ENCODE data around the gene MMAB. TPM values are rescaled to one million over a fixed set of nuclear protein-coding genes. Genes with fewer than 3 reads are reported as not detected.

Gene MMAB
- polyA plus RNA-seq, 1 experiment = 22.2 TPM

DNA sequence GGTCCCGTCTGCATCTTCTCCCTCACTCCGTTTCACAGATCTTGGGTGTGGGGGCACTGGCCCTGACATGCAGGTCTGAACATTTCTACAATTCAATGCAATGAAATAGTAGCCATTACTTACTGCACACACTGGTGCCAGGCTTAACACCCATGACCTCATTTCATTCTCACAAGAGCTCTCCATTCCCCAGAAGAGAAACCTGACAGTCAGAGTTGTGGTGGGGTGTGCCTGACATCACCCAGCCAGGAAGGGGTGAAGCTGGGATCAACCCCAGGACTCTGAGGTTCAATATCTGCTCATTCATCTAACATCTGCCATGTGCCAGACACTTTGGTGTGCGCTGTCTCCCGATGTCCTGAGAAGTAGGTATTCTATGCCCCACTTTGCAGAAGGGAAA is 35.0 kb upstream of the MMAB start:
- CTCF ChIA-PET = interaction anchor here (3.6 kb wide), 1 partner anchor 10 kb away, joined by 22 read pairs; no protein-coding TSS in a partner anchor
- Histone ChIP-seq H3K27me3 (ENCODE audit: control insufficient read depth, insufficient read depth, low read length) (peaks cover 4% of the 10 kb centered on the region), H3K36me3 (ENCODE audit: control insufficient read depth, insufficient read depth, low read length) (no peaks in the 10 kb centered on the region), H3K4me3 (ENCODE audit: low read depth, low read length) (no peak overlapping the region)
- POLR2A ChIA-PET = no interaction called here
- no peak for DNase-seq (ENCODE audit: low read depth)
- TF ChIP-seq, protein P1, sequence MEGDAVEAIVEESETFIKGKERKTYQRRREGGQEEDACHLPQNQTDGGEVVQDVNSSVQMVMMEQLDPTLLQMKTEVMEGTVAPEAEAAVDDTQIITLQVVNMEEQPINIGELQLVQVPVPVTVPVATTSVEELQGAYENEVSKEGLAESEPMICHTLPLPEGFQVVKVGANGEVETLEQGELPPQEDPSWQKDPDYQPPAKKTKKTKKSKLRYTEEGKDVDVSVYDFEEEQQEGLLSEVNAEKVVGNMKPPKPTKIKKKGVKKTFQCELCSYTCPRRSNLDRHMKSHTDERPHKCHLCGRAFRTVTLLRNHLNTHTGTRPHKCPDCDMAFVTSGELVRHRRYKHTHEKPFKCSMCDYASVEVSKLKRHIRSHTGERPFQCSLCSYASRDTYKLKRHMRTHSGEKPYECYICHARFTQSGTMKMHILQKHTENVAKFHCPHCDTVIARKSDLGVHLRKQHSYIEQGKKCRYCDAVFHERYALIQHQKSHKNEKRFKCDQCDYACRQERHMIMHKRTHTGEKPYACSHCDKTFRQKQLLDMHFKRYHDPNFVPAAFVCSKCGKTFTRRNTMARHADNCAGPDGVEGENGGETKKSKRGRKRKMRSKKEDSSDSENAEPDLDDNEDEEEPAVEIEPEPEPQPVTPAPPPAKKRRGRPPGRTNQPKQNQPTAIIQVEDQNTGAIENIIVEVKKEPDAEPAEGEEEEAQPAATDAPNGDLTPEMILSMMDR (IDR thresholded peaks at IDR 0.05; ENCODE audit: insufficient read depth, low read depth, low read length) = no peak

DNA sequence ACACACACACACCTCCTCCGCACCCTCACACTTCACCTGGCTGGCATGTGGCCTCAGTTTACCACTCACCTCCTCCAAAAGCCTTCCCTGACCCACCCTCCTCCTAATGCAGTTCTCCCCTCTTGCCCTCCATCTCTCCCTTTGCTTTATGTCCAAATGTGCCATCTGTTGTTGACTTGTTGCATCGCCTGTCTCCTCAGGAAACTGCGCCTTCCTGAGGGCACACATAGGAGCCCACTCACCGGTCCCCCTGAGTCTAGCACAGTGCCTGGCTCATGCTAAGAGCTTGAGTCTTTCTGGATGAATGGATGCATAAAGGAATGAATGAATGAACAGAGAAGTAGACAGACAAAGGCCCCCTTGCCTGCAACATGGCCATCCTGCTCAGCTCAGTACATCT is 34.3 kb upstream of the MMAB start:
- no peak for DNase-seq (ENCODE audit: low read depth)
- TF ChIP-seq, protein P1 (IDR thresholded peaks at IDR 0.05; ENCODE audit: insufficient read depth, low read depth, low read length) = no peak
- ChIA-PET CTCF (interaction anchor here (3.6 kb wide), 1 partner anchor 10 kb away, joined by 22 read pairs; no protein-coding TSS in a partner anchor), POLR2A (no interaction called here)
- no peak overlapping the region for H3K4me3 ChIP-seq (ENCODE audit: low read depth, low read length)
- peaks cover 4% of the 10 kb centered on the region for H3K27me3 ChIP-seq (ENCODE audit: control insufficient read depth, insufficient read depth, low read length)
- no peaks in the 10 kb centered on the region for H3K36me3 ChIP-seq (ENCODE audit: control insufficient read depth, insufficient read depth, low read length)

DNA sequence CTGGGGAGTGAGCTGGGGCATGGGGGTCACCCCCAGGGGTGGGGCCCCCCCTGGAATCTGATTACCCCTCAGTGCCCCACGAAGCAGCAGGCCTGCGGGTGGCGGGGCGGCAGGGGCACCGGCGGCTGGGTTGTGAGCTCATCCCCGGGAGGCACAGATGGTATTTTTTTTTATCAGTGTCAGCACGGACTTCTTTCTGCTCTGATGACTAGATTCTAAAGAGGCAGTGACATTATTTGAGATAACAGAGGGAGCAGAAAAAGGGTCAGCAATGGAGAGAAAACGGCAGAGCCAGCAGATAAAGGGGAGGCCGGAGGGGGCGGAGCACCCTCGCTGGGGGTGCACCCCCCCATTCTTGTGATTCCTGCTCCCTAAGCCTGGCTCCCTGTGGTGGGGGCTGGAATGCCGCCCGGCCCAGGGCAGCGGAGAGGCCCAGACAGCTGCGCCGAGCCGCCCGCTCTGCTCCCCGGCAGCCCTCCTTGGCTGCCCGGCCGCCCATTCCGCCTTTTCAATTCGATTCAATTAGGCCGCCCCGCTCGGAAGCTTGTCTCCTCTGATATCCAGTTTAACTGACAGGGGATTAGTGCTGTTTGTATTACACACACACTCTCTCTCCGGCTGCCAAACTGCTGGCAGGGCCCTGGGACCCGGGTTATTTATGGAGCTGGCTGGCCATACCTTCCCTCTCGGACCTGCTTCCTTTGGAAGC is 33.2 kb upstream of the MMAB start:
- Histone ChIP-seq H3K4me3 (ENCODE audit: low read depth, low read length) (no peak overlapping the region), H3K27me3 (ENCODE audit: control insufficient read depth, insufficient read depth, low read length) (peaks cover 6% of the 10 kb centered on the region), H3K36me3 (ENCODE audit: control insufficient read depth, insufficient read depth, low read length) (no peaks in the 10 kb centered on the region)
- no peak for DNase-seq (ENCODE audit: low read depth)
- ChIA-PET CTCF (interaction anchor here (1.3 to 3.6 kb wide), 2 partner anchors 9 to 11 kb away, joined by 4 to 22 read pairs; no protein-coding TSS in a partner anchor), POLR2A (no interaction called here)
- TF ChIP-seq, protein P1 (IDR thresholded peaks at IDR 0.05; ENCODE audit: insufficient read depth, low read depth, low read length) = no peak

DNA sequence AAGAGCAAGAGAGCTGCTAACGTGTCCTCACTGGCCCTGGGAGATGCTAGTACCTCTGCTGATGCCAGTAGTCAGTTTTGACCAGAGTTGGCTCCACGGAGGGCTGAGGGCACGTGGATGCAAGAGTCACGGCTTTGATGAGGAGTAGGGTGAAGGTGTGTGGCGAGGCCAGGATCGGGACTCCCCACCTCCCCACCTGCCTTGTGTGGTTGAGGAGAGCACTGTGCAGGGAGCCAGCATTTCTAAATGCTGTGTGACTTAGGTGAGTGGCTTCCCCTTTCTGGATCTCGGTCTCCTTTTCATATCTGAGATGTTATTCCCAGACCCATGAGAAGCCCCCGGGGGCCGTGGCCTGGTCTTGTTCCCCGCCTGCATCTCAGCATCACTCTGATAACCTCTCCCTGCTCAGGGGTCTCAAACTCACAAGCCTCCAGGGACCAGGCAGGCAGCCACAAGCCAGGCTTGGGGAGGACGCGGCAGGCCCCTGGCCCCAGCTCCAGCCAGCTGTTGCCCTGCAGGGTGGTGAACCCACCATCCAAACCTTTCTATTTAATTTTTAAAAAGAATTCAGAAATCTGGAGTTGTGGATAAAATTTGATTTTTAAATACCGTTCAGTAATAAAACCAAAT is 32.4 kb upstream of the MMAB start:
- TF ChIP-seq, protein P1 (IDR thresholded peaks at IDR 0.05; ENCODE audit: insufficient read depth, low read depth, low read length) = no peak
- CTCF ChIA-PET = interaction anchor here (1.3 to 3.6 kb wide), 2 partner anchors 8 to 11 kb away, joined by 4 to 22 read pairs; no protein-coding TSS in a partner anchor
- no peak for DNase-seq (ENCODE audit: low read depth)
- no peaks in the 10 kb centered on the region for H3K36me3 ChIP-seq (ENCODE audit: control insufficient read depth, insufficient read depth, low read length)
- peaks cover 6% of the 10 kb centered on the region for H3K27me3 ChIP-seq (ENCODE audit: control insufficient read depth, insufficient read depth, low read length)
- POLR2A ChIA-PET = no interaction called here
- H3K4me3 ChIP-seq (ENCODE audit: low read depth, low read length) = no peak overlapping the region

DNA sequence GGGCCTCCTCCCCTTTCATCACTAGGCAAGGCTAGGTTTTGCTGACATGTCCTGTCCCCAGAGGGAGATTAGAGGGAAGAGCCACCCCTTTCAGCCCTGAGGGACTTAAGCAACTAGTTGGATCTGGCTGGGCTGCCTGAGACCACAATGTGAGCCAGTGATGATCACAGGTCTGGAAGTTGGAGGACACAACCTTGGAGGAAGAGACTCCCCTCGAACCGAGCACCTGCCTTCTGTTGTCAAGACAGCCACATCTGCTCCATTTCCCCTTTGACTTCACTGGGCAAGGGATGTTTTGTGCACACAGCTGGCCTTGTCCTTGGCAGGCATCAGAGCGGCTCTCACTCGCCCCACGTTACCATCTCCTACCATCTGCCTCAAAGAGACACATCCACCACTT is 31.7 kb upstream of the MMAB start:
- Histone ChIP-seq H3K36me3 (ENCODE audit: control insufficient read depth, insufficient read depth, low read length) (no peaks in the 10 kb centered on the region), H3K4me3 (ENCODE audit: low read depth, low read length) (no peak overlapping the region), H3K27me3 (ENCODE audit: control insufficient read depth, insufficient read depth, low read length) (peaks cover 6% of the 10 kb centered on the region)
- DNase-seq (ENCODE audit: low read depth) = no peak
- ChIA-PET CTCF (interaction anchor here (1.8 kb wide), 1 partner anchor 171 kb away, joined by 4 read pairs; no protein-coding TSS in a partner anchor), POLR2A (no interaction called here)
- TF ChIP-seq, protein P1 (IDR thresholded peaks at IDR 0.05; ENCODE audit: insufficient read depth, low read depth, low read length) = no peak
